Calu3 (cell line): ENCODE measurements around the gene TM4SF4. TPM values are rescaled to one million over a fixed set of nuclear protein-coding genes. Genes with fewer than 3 reads are reported as not detected.

Source experiments
- BruUV-seq: library from RNA; stranded (reverse); fragments of 400-500 nt; replicated peaks from 2 replicates; lab custom pipeline; 2021; lab: Mats Ljungman, UMichigan
- CTCF ChIA-PET: fragments of 300-600 bp; sonication (Branson Sonifier 250); formaldehyde crosslinking; loops from one replicate; lab custom pipeline; 2022; ENCODE audit warnings: antibody characterized with exemption; lab: Charles Lee
- DNase-seq: peaks from one replicate; pipeline ENCODE4 v3.0.0; 2022
- H3K27ac Mint-ChIP-seq: one replicate; pipeline ENCODE4 v1.8.0; 2022; ENCODE audit warnings: mixed read lengths; ENCODE audit not compliant: unreplicated experiment
- H3K27me3 Mint-ChIP-seq: one replicate; pipeline ENCODE4 v1.8.0; 2022; ENCODE audit warnings: mixed read lengths; ENCODE audit not compliant: unreplicated experiment
- H3K36me3 Mint-ChIP-seq: one replicate; pipeline ENCODE4 v1.8.0; 2022; ENCODE audit warnings: mild to moderate bottlenecking, moderate library complexity, mixed read lengths; ENCODE audit not compliant: insufficient read depth, unreplicated experiment
- H3K4me1 Mint-ChIP-seq: one replicate; pipeline ENCODE4 v1.8.0; 2022; ENCODE audit warnings: mild to moderate bottlenecking, low read depth, mixed read lengths; ENCODE audit not compliant: unreplicated experiment
- H3K4me3 Mint-ChIP-seq: one replicate; pipeline ENCODE4 v1.8.0; 2022; ENCODE audit warnings: mild to moderate bottlenecking, low read depth, moderate library complexity, mixed read lengths; ENCODE audit not compliant: unreplicated experiment
- H3K9me3 Mint-ChIP-seq: one replicate; pipeline ENCODE4 v1.8.0; 2022; ENCODE audit warnings: low read depth, mixed read lengths; ENCODE audit not compliant: unreplicated experiment
- CTCF ChIP-seq: fragments of 200-600 bp; IDR thresholded peaks from one replicate; pipeline ENCODE4 v1.8.0; 2022; ENCODE audit warnings: antibody characterized with exemption; ENCODE audit not compliant: unreplicated experiment
- intact Hi-C: fragments of 100-400 bp; cut with micrococcal nuclease; formaldehyde crosslinking; loops from one replicate; pipeline ENCODE4 v1.10.0; 2022; ENCODE audit not compliant: unreplicated experiment
- total RNA-seq: library from RNA; stranded (reverse); gene quantifications from 2 replicates; pipeline ENCODE4 v1.2.3, GENCODE V29; 2022

The TM4SF4 gene
- total RNA-seq, 1 experiment from 2014 or later: 257 TPM

- Mint-ChIP-seq H3K9me3 (peaks cover 10% of the 10 kb centered on the region), H3K27ac (peak overlapping the region; percentile 30), H3K27me3 (no peaks in the 10 kb centered on the region), H3K4me3 (no peak overlapping the region), H3K36me3 (no peaks in the 10 kb centered on the region), H3K4me1 (peaks cover 41% of the 10 kb centered on the region)
- CTCF ChIA-PET: interaction anchor here (0.6 kb wide), 1 partner anchor 326 kb away, joined by 3 read pairs; no protein-coding TSS in a partner anchor
- DNase-seq: no peak
- no peak for TF ChIP-seq CTCF
- no TSS peak for BruUV-seq
- intact Hi-C loops: no loop called here
Observed at GRCh38 chr3:149449182-149449581, 25.3 kb upstream of the TM4SF4 start.

- Mint-ChIP-seq H3K36me3 (no peaks in the 10 kb centered on the region), H3K9me3 (peaks cover 10% of the 10 kb centered on the region), H3K27ac (peak overlapping the region; percentile 30), H3K4me1 (peaks cover 45% of the 10 kb centered on the region), H3K4me3 (no peak overlapping the region), H3K27me3 (no peaks in the 10 kb centered on the region)
- no peak for DNase-seq
- TF ChIP-seq CTCF: no peak
- BruUV-seq: no TSS peak
- intact Hi-C loops: no loop called here
- CTCF ChIA-PET: interaction anchor here (0.6 kb wide), 1 partner anchor 326 kb away, joined by 3 read pairs; no protein-coding TSS in a partner anchor
Observed at GRCh38 chr3:149449799-149450198, 24.7 kb upstream of the TM4SF4 start.

- CTCF ChIA-PET: interaction anchor here (0.6 kb wide), 1 partner anchor 108 kb away, joined by 3 read pairs; no protein-coding TSS in a partner anchor
- Mint-ChIP-seq H3K27me3 (no peaks in the 10 kb centered on the region), H3K9me3 (peaks cover 10% of the 10 kb centered on the region), H3K27ac (peak overlapping the region; percentile 30), H3K4me1 (peaks cover 50% of the 10 kb centered on the region), H3K36me3 (no peaks in the 10 kb centered on the region), H3K4me3 (no peak overlapping the region)
- BruUV-seq: no TSS peak
- intact Hi-C loops: no loop called here
- no peak for TF ChIP-seq CTCF
- DNase-seq: no peak
Observed at GRCh38 chr3:149450281-149450680, 24.2 kb upstream of the TM4SF4 start.

GRCh38 chr3:149452036-149452435, 22.5 kb upstream of the TM4SF4 start:
- BruUV-seq: no TSS peak
- Mint-ChIP-seq H3K27me3 (no peaks in the 10 kb centered on the region), H3K4me3 (no peak overlapping the region), H3K36me3 (no peaks in the 10 kb centered on the region), H3K27ac (no peak overlapping the region), H3K4me1 (peaks cover 53% of the 10 kb centered on the region), H3K9me3 (peaks cover 10% of the 10 kb centered on the region)
- CTCF ChIA-PET: interaction anchor here (0.7 kb wide), 1 partner anchor 10 kb away, joined by 4 read pairs; no protein-coding TSS in a partner anchor
- TF ChIP-seq CTCF: no peak
- intact Hi-C loops: no loop called here
- no peak for DNase-seq
